ENCODE results near the gene LRRC36.

The LRRC36 gene

GRCh38 chr16:67284699-67285646 is 41.6 kb upstream of the LRRC36 start:
- TF ChIP-seq GATA3 (IDR thresholded peaks at IDR 0.05; ENCODE audit: low read depth, low read length) (no peak), GATA2 (IDR thresholded peaks at IDR 0.05; ENCODE audit: low read depth, low read length) (no peak)

- TF ChIP-seq GATA3 (IDR thresholded peaks at IDR 0.05; ENCODE audit: low read depth, low read length), result no peak
Measured at GRCh38 chr16:67286441-67287235, 40.0 kb upstream of the LRRC36 start.

GRCh38 chr16:67287960-67288359 is 38.7 kb upstream of the LRRC36 start:
- no peak for TF ChIP-seq GATA2 (IDR thresholded peaks at IDR 0.05; ENCODE audit: low read depth, low read length)
- no peak for TF ChIP-seq GATA3 (IDR thresholded peaks at IDR 0.05; ENCODE audit: low read depth, low read length)

- TF ChIP-seq GATA2 (IDR thresholded peaks at IDR 0.05; ENCODE audit: low read depth, low read length) (no peak), GATA3 (IDR thresholded peaks at IDR 0.05; ENCODE audit: low read depth, low read length) (no peak)
Measured at GRCh38 chr16:67291461-67291860, 35.2 kb upstream of the LRRC36 start.

- TF ChIP-seq GATA3 (IDR thresholded peaks at IDR 0.05; ENCODE audit: low read depth, low read length), result no peak
- TF ChIP-seq GATA2 (IDR thresholded peaks at IDR 0.05; ENCODE audit: low read depth, low read length), result no peak
Measured at GRCh38 chr16:67294171-67294757, 32.4 kb upstream of the LRRC36 start.

GRCh38 chr16:67294938-67295361 is 31.7 kb upstream of the LRRC36 start:
- TF ChIP-seq GATA2 (IDR thresholded peaks at IDR 0.05; ENCODE audit: low read depth, low read length), result no peak
- TF ChIP-seq GATA3 (IDR thresholded peaks at IDR 0.05; ENCODE audit: low read depth, low read length), result no peak

- TF ChIP-seq GATA3 (IDR thresholded peaks at IDR 0.05; ENCODE audit: low read depth, low read length) (no peak), GATA2 (IDR thresholded peaks at IDR 0.05; ENCODE audit: low read depth, low read length) (no peak)
Measured at GRCh38 chr16:67296420-67296819, 30.2 kb upstream of the LRRC36 start.

- TF ChIP-seq GATA2 (IDR thresholded peaks at IDR 0.05; ENCODE audit: low read depth, low read length), result no peak
- no peak for TF ChIP-seq GATA3 (IDR thresholded peaks at IDR 0.05; ENCODE audit: low read depth, low read length)
Measured at GRCh38 chr16:67298277-67298676, 28.3 kb upstream of the LRRC36 start.

- no peak for TF ChIP-seq GATA2 (IDR thresholded peaks at IDR 0.05; ENCODE audit: low read depth, low read length)
- no peak for TF ChIP-seq GATA3 (IDR thresholded peaks at IDR 0.05; ENCODE audit: low read depth, low read length)
Measured at GRCh38 chr16:67299269-67299668, 27.3 kb upstream of the LRRC36 start.

GRCh38 chr16:67301080-67301782 is 25.4 kb upstream of the LRRC36 start:
- TF ChIP-seq GATA2 (IDR thresholded peaks at IDR 0.05; ENCODE audit: low read depth, low read length) (no peak), GATA3 (IDR thresholded peaks at IDR 0.05; ENCODE audit: low read depth, low read length) (no peak)

- TF ChIP-seq GATA3 (IDR thresholded peaks at IDR 0.05; ENCODE audit: low read depth, low read length), result no peak
- no peak for TF ChIP-seq GATA2 (IDR thresholded peaks at IDR 0.05; ENCODE audit: low read depth, low read length)
Measured at GRCh38 chr16:67302076-67302475, 24.5 kb upstream of the LRRC36 start.

GRCh38 chr16:67302970-67303369 is 23.6 kb upstream of the LRRC36 start:
- TF ChIP-seq GATA3 (IDR thresholded peaks at IDR 0.05; ENCODE audit: low read depth, low read length) (no peak), GATA2 (IDR thresholded peaks at IDR 0.05; ENCODE audit: low read depth, low read length) (no peak)

- no peak for TF ChIP-seq GATA3 (IDR thresholded peaks at IDR 0.05; ENCODE audit: low read depth, low read length)
- TF ChIP-seq GATA2 (IDR thresholded peaks at IDR 0.05; ENCODE audit: low read depth, low read length), result no peak
Measured at GRCh38 chr16:67304020-67304419, 22.6 kb upstream of the LRRC36 start.
